Esophagus squamous epithelium (tissue), 5 donors: ENCODE results near the gene EPPIN. TPM values are rescaled to one million over a fixed set of nuclear protein-coding genes. Genes with fewer than 3 reads are reported as not detected.

Source experiments
- DNase-seq: peaks from one replicate; lab custom pipeline; 2025; lab: John Stamatoyannopoulos, UW
- H3K27ac ChIP-seq, 4 donors: fragments of 200-600 bp; sonication (generic); one replicate each; pipeline ENCODE4 v1.5.1; 2016 to 2019; ENCODE audit warnings: mild to moderate bottlenecking in 1 of 4
- H3K27me3 ChIP-seq, 4 donors: fragments of 200-600 bp; sonication (generic); 1 replicate in 3 of 4; 2 replicates in 1 of 4; pipeline versions ENCODE4 v1.5.1 to v1.6.0; 2017 to 2021; ENCODE audit warnings: antibody characterized with exemption in 1 of 4
- H3K36me3 ChIP-seq, 3 donors: fragments of 200-600 bp; sonication (generic); one replicate each; pipeline ENCODE4 v1.5.1; 2016 to 2019
- H3K4me1 ChIP-seq, 3 donors: fragments of 200-600 bp; sonication (generic); one replicate each; pipeline ENCODE4 v1.5.1; 2017 to 2019
- H3K4me3 ChIP-seq, 4 donors: fragments of 200-600 bp; sonication (generic); 1 replicate in 3 of 4; 2 replicates in 1 of 4; pipeline ENCODE4 v1.5.1; 2016 to 2019; ENCODE audit warnings: mild to moderate bottlenecking in 2 of 4, moderate library complexity in 1 of 4
- H3K9me3 ChIP-seq, 3 donors: fragments of 200-600 bp; sonication (generic); one replicate each; pipeline ENCODE4 v1.5.1; 2016 to 2019
- CTCF ChIP-seq, 6 experiments: fragments of 450-650 bp in 4 of 6; fragments of 200-600 bp in 2 of 6; sonication (generic) in 2 of 6; IDR thresholded peaks; one replicate each; pipeline ENCODE4 v1.5.1; 2016 to 2019; ENCODE audit warnings: antibody characterized with exemption in 6 of 6, mild to moderate bottlenecking in 4 of 6, moderate library complexity in 4 of 6
- POLR2A ChIP-seq, 4 donors: fragments of 450-650 bp; IDR thresholded peaks; one replicate each; pipeline ENCODE4 v1.6.1; 2017; ENCODE audit warnings: antibody characterized with exemption in 4 of 4, mild to moderate bottlenecking in 4 of 4, moderate library complexity in 3 of 4
- WGBS, 2 donors: methylation state at CpG; one replicate each; pipeline ENCODE4 v1.1.5; 2018; 5-methylcytosine and 5-hydroxymethylcytosine counted together
- intact Hi-C: fragments of 100-400 bp; cut with DNase I; formaldehyde crosslinking; loops from one replicate; pipeline ENCODE4 v1.15.0; 2022
- total RNA-seq, 4 donors: library from RNA; depleted of rRNA; stranded (reverse); fragments of >200 nt; gene quantifications; one replicate each; pipeline ENCODE4 v1.1.0, GENCODE V29; 2016
- donor health status: DM: yes; HTN: yes; CAD: no.

EPPIN gene
- total RNA-seq, 4 donors from 2014 or later = not detected

GRCh38 chr20:45515147-45515913 lies 31.9 kb downstream of the EPPIN start, which contains the start of gene SPINT3:
Gene SPINT3 (minus strand): TSS chr20:45515622. CDS start chr20:45515608, 14 bp downstream.
- WGBS, 2 donors = 59 to 60% methylated on average over 3 to 4 of the region's 5 CpGs
- Histone ChIP-seq H3K9me3 (no peaks in the 10 kb centered on the region), H3K27me3 (peaks cover 0 to 54% (median 0%) of the 10 kb centered on the region in 4 donors), H3K27ac (no peak within 1 kb of the TSS), H3K4me1 (peaks cover 0 to 19% (median 0%) of the 10 kb centered on the region in 3 donors), H3K4me3 (no peak within 1 kb of the TSS), H3K36me3 (no peaks in the 10 kb centered on the region)
- intact Hi-C loops = no loop called here
- no peak for DNase-seq
- TF ChIP-seq POLR2A (IDR thresholded peaks at IDR 0.05) (no peak), CTCF (IDR thresholded peaks at IDR 0.05) (no peak)

- H3K36me3 ChIP-seq = no peaks in the 10 kb centered on the region
- intact Hi-C loops = no loop called here
- peaks cover 0 to 73% (median 0%) of the 10 kb centered on the region in 4 donors for H3K27me3 ChIP-seq
- no peak overlapping the region for H3K27ac ChIP-seq
- TF ChIP-seq POLR2A (IDR thresholded peaks at IDR 0.05) = no peak
- no peak for TF ChIP-seq CTCF (IDR thresholded peaks at IDR 0.05)
- H3K9me3 ChIP-seq = no peaks in the 10 kb centered on the region
- no peak for DNase-seq
- no peak overlapping the region for H3K4me3 ChIP-seq
- H3K4me1 ChIP-seq = no peaks in the 10 kb centered on the region
- WGBS, 2 donors = 69 to 71% methylated on average over 5 of the region's 5 CpGs
Measured at GRCh38 chr20:45510242-45510862, 36.8 kb downstream of the EPPIN start.

- no peak overlapping the region for H3K4me3 ChIP-seq
- H3K9me3 ChIP-seq = no peaks in the 10 kb centered on the region
- H3K27me3 ChIP-seq = peaks cover 0 to 75% (median 0%) of the 10 kb centered on the region in 4 donors
- no peaks in the 10 kb centered on the region for H3K4me1 ChIP-seq
- WGBS, 2 donors = 61 to 89% methylated on average over 4 of the region's 4 CpGs
- H3K36me3 ChIP-seq = no peaks in the 10 kb centered on the region
- H3K27ac ChIP-seq = no peak overlapping the region
- intact Hi-C loops = no loop called here
- no peak for TF ChIP-seq CTCF (IDR thresholded peaks at IDR 0.05)
- no peak for TF ChIP-seq POLR2A (IDR thresholded peaks at IDR 0.05)
- no peak for DNase-seq
Measured at GRCh38 chr20:45509091-45509490, 38.1 kb downstream of the EPPIN start.

GRCh38 chr20:45508068-45508886 lies 38.9 kb downstream of the EPPIN start:
- Histone ChIP-seq H3K4me1 (no peaks in the 10 kb centered on the region), H3K27ac (no peak overlapping the region), H3K4me3 (no peak overlapping the region), H3K27me3 (peaks cover 0 to 75% (median 0%) of the 10 kb centered on the region in 4 donors), H3K36me3 (no peaks in the 10 kb centered on the region), H3K9me3 (no peaks in the 10 kb centered on the region)
- WGBS, 2 donors = 69 to 80% methylated on average over 4 of the region's 7 CpGs
- DNase-seq = no peak
- no peak for TF ChIP-seq POLR2A (IDR thresholded peaks at IDR 0.05)
- no peak for TF ChIP-seq CTCF (IDR thresholded peaks at IDR 0.05)
- intact Hi-C loops = no loop called here
